Mesothelial cell of epicardium (in vitro differentiated cells): Measurements from ENCODE around the gene IL1R1. TPM values are rescaled to one million over a fixed set of nuclear protein-coding genes. Genes with fewer than 3 reads are reported as not detected.

Experiments
- DNase-seq, 2 experiments: peaks; one replicate each; pipeline ENCODE4 v3.0.0; 2021; ENCODE audit warnings: low spot score in 2 of 2; ENCODE audit not compliant: unreplicated experiment in 2 of 2
- H3K27ac Mint-ChIP-seq: 2 replicates; pipeline ENCODE4 v1.8.0; 2021; ENCODE audit warnings: mixed read lengths
- H3K27me3 Mint-ChIP-seq: 2 replicates; pipeline ENCODE4 v1.8.0; 2021; ENCODE audit warnings: low read depth, mixed read lengths
- H3K36me3 Mint-ChIP-seq: 2 replicates; pipeline ENCODE4 v1.8.0; 2021; ENCODE audit warnings: mixed read lengths
- H3K4me1 Mint-ChIP-seq: 2 replicates; pipeline ENCODE4 v1.8.0; 2021; ENCODE audit warnings: mixed read lengths
- H3K4me3 Mint-ChIP-seq: 2 replicates; pipeline ENCODE4 v1.8.0; 2021; ENCODE audit warnings: mild to moderate bottlenecking, moderate library complexity, mixed read lengths
- H3K9me3 Mint-ChIP-seq: 2 replicates; pipeline ENCODE4 v1.8.0; 2021; ENCODE audit warnings: mixed read lengths
- CTCF ChIP-seq: fragments of 200-600 bp; sonication (generic); IDR thresholded peaks from one replicate; pipeline ENCODE4 v1.5.0; 2021; ENCODE audit warnings: antibody characterized with exemption; ENCODE audit not compliant: unreplicated experiment
- total RNA-seq: library from RNA; stranded (reverse); gene quantifications from 3 replicates; pipeline ENCODE4 v1.2.1, GENCODE V29; 2021

IL1R1 gene
- total RNA-seq, 1 donor from 2014 or later, result 13.3 TPM

- Mint-ChIP-seq H3K4me3 (no peak overlapping the region), H3K9me3 (peaks cover 4% of the 10 kb centered on the region), H3K36me3 (peaks cover 13% of the 10 kb centered on the region), H3K27ac (no peak overlapping the region), H3K4me1 (no peaks in the 10 kb centered on the region), H3K27me3 (no peaks in the 10 kb centered on the region)
- no peak for DNase-seq
- no peak for TF ChIP-seq CTCF
These were observed 29.4 kb downstream of the IL1R1 start for GRCh38 chr2:102171946-102172345.

- DNase-seq, result no peak
- Mint-ChIP-seq H3K4me1 (no peaks in the 10 kb centered on the region), H3K27ac (no peak overlapping the region), H3K36me3 (peaks cover 15% of the 10 kb centered on the region), H3K9me3 (peaks cover 4% of the 10 kb centered on the region), H3K4me3 (no peak overlapping the region), H3K27me3 (no peaks in the 10 kb centered on the region)
- no peak for TF ChIP-seq CTCF
These were observed 30.2 kb downstream of the IL1R1 start for GRCh38 chr2:102172745-102173144.

- no peak for TF ChIP-seq CTCF
- Mint-ChIP-seq H3K36me3 (peaks cover 19% of the 10 kb centered on the region), H3K27me3 (no peaks in the 10 kb centered on the region), H3K4me1 (peaks cover 9% of the 10 kb centered on the region), H3K4me3 (no peak overlapping the region), H3K9me3 (peaks cover 4% of the 10 kb centered on the region), H3K27ac (no peak overlapping the region)
- no peak for DNase-seq
These were observed 33.6 kb downstream of the IL1R1 start for GRCh38 chr2:102176172-102176571.

GRCh38 chr2:102177814-102178478 is 35.4 kb downstream of the IL1R1 start:
- no peak for TF ChIP-seq CTCF
- H3K27me3 Mint-ChIP-seq, result no peaks in the 10 kb centered on the region
- peaks cover 17% of the 10 kb centered on the region for H3K4me1 Mint-ChIP-seq
- no peak overlapping the region for H3K4me3 Mint-ChIP-seq
- H3K36me3 Mint-ChIP-seq, result peaks cover 17% of the 10 kb centered on the region
- DNase-seq, result no peak
- peaks cover 4% of the 10 kb centered on the region for H3K9me3 Mint-ChIP-seq
- H3K27ac Mint-ChIP-seq, result no peak overlapping the region

GRCh38 chr2:102179061-102179460 is 36.5 kb downstream of the IL1R1 start:
- H3K4me3 Mint-ChIP-seq, result no peak overlapping the region
- no peak for DNase-seq
- no peak overlapping the region for H3K27ac Mint-ChIP-seq
- no peak for TF ChIP-seq CTCF
- peaks cover 12% of the 10 kb centered on the region for H3K36me3 Mint-ChIP-seq
- H3K9me3 Mint-ChIP-seq, result no peaks in the 10 kb centered on the region
- peaks cover 17% of the 10 kb centered on the region for H3K4me1 Mint-ChIP-seq
- H3K27me3 Mint-ChIP-seq, result peaks cover 4% of the 10 kb centered on the region
